Astrocyte (in vitro differentiated cells and primary cell): Measurements from ENCODE around the gene LRRC15. TPM values are rescaled to one million over a fixed set of nuclear protein-coding genes. Genes with fewer than 3 reads are reported as not detected.

Source experiments
- DNase-seq: peaks from one replicate; pipeline ENCODE4 v3.0.0-alpha.2; 2010; ENCODE audit warnings: low read depth
- FAIRE-seq: peaks from 2 replicates; lab custom pipeline; 2011; peaks lifted over from hg19 to GRCh38; lab: Jason Lieb, UNC
- H2AFZ ChIP-seq: 2 replicates; pipeline ENCODE4 v1.6.0; 2012; ENCODE audit warnings: low read depth, low read length, inconsistent platforms
- H3K27ac ChIP-seq: 2 replicates; pipeline ENCODE4 v1.5.1; 2011; ENCODE audit warnings: low read depth, low read length, inconsistent platforms
- H3K27me3 ChIP-seq: 2 replicates; pipeline ENCODE4 v1.6.0; 2011; ENCODE audit warnings: low read length, inconsistent platforms; ENCODE audit not compliant: insufficient read depth
- H3K36me3 ChIP-seq: 2 replicates; pipeline ENCODE4 v1.5.1; 2011; ENCODE audit warnings: low read length, inconsistent platforms; ENCODE audit not compliant: insufficient read depth
- H3K4me1 ChIP-seq: 2 replicates; pipeline ENCODE4 v1.5.1; 2011; ENCODE audit warnings: low read length, inconsistent platforms; ENCODE audit not compliant: insufficient read depth
- H3K4me2 ChIP-seq: 2 replicates; pipeline ENCODE4 v1.6.0; 2012; ENCODE audit warnings: low read length, inconsistent platforms
- H3K4me3 ChIP-seq: 2 replicates; pipeline ENCODE4 v1.5.1; 2011; ENCODE audit warnings: low read depth, mild to moderate bottlenecking, low read length, inconsistent platforms; ENCODE audit not compliant: insufficient read depth
- H3K79me2 ChIP-seq: 2 replicates; pipeline ENCODE4 v1.6.0; 2012; ENCODE audit warnings: mild to moderate bottlenecking, low read length, inconsistent platforms; ENCODE audit not compliant: insufficient read depth
- H3K9ac ChIP-seq: 2 replicates; pipeline ENCODE4 v1.6.0; 2012; ENCODE audit warnings: mild to moderate bottlenecking, low read length, inconsistent platforms
- H3K9me3 ChIP-seq: 2 replicates; pipeline ENCODE4 v1.5.1; 2012; ENCODE audit warnings: low read depth, mild to moderate bottlenecking, low read length, inconsistent platforms; ENCODE audit not compliant: insufficient read depth
- H4K20me1 ChIP-seq: 2 replicates; pipeline ENCODE4 v1.6.0; 2012; ENCODE audit warnings: low read length, inconsistent platforms; ENCODE audit not compliant: insufficient read depth
- H3K27ac Mint-ChIP-seq: one replicate; pipeline ENCODE4 v1.8.0; 2021; ENCODE audit warnings: mild to moderate bottlenecking, mixed read lengths; ENCODE audit not compliant: unreplicated experiment
- H3K27me3 Mint-ChIP-seq: one replicate; pipeline ENCODE4 v1.8.0; 2021; ENCODE audit warnings: low read depth, mixed read lengths; ENCODE audit not compliant: unreplicated experiment
- H3K36me3 Mint-ChIP-seq: one replicate; pipeline ENCODE4 v1.8.0; 2021; ENCODE audit warnings: low read depth, mixed read lengths; ENCODE audit not compliant: unreplicated experiment
- H3K4me1 Mint-ChIP-seq: one replicate; pipeline ENCODE4 v1.8.0; 2021; ENCODE audit warnings: low read depth, mixed read lengths; ENCODE audit not compliant: unreplicated experiment
- H3K4me3 Mint-ChIP-seq: one replicate; pipeline ENCODE4 v1.8.0; 2021; ENCODE audit warnings: mild to moderate bottlenecking, moderate library complexity, mixed read lengths; ENCODE audit not compliant: unreplicated experiment
- H3K9me3 Mint-ChIP-seq: one replicate; pipeline ENCODE4 v1.8.0; 2021; ENCODE audit warnings: mild to moderate bottlenecking, mixed read lengths; ENCODE audit not compliant: unreplicated experiment
- CTCF ChIP-seq: IDR thresholded peaks from 2 replicates; pipeline ENCODE4 v1.5.1; 2011; ENCODE audit warnings: low read depth, mild to moderate bottlenecking, inconsistent platforms, low read length, moderate library complexity; ENCODE audit not compliant: insufficient read depth
- EZH2 ChIP-seq: IDR thresholded peaks from 2 replicates; pipeline ENCODE4 v1.6.1; 2012; ENCODE audit warnings: mild to moderate bottlenecking, low read length, inconsistent platforms; ENCODE audit not compliant: insufficient read depth
- total RNA-seq: library from RNA; stranded (reverse); gene quantifications from 2 replicates; pipeline ENCODE4 v1.2.1, GENCODE V29; 2021

Gene LRRC15
- total RNA-seq, 1 donor from 2014 or later: 1.4 TPM

GRCh38 chr3:194382892-194383223 lies 13.3 kb upstream of the LRRC15 start:
- TF ChIP-seq EZH2 (no peak), CTCF (no peak)
- H3K4me1 Mint-ChIP-seq: no peaks in the 10 kb centered on the region
- Histone ChIP-seq H3K27ac (no peak overlapping the region), H3K79me2 (no peaks in the 10 kb centered on the region), H3K4me2 (no peak overlapping the region), H3K36me3 (no peaks in the 10 kb centered on the region), H3K27me3 (peaks cover 32% of the 10 kb centered on the region), H3K4me3 (no peak overlapping the region), H2AFZ (no peak overlapping the region), H3K9ac (no peak overlapping the region), H3K9me3 (no peaks in the 10 kb centered on the region), H4K20me1 (no peaks in the 10 kb centered on the region), H3K4me1 (no peaks in the 10 kb centered on the region)
- no peaks in the 10 kb centered on the region for H3K9me3 Mint-ChIP-seq
- H3K4me3 Mint-ChIP-seq: no peak overlapping the region
- H3K36me3 Mint-ChIP-seq: no peaks in the 10 kb centered on the region
- no peak for FAIRE-seq
- no peak for DNase-seq
- H3K27ac Mint-ChIP-seq: no peak overlapping the region
- peaks cover 46% of the 10 kb centered on the region for H3K27me3 Mint-ChIP-seq

DNA sequence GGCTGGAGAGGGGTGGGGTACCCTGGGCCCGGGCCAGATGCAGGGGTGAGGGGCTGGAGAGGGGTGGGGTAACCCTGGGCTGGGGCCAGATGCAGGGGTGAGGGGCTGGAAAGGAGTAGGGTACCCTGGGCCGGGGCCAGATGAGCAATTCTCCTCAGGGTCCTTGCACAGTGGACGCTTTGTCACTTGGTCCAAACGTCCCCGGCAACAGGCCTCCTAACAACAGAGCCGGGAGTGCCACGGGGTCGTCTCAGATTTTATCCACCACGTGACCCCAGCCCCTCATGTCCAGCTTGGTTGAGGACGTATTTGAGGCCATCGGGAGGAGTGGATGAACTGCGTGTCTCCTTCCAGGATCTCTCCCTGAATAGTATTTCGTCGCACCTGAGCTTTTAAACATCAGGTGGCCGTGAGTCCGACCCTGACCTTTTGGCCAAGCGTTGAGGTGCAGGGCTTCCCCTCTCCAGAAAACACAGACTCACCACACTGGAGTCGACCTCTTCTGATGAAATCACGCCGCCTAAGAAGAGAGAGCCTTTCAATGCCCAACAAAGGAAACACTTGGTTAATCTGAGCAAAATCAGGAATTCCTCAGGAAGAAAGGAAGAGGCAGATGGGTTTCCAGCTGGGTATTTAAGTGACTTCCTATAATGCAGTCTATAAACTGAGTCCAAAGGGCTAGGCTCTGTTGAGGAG lies 12.8 kb upstream of the LRRC15 start:
- no peak overlapping the region for H3K9ac ChIP-seq
- H3K9me3 ChIP-seq: no peaks in the 10 kb centered on the region
- no peaks in the 10 kb centered on the region for H3K9me3 Mint-ChIP-seq
- H3K4me3 Mint-ChIP-seq: no peak overlapping the region
- H3K27me3 ChIP-seq: peaks cover 32% of the 10 kb centered on the region
- H3K27ac ChIP-seq: no peak overlapping the region
- no peaks in the 10 kb centered on the region for H3K36me3 Mint-ChIP-seq
- H3K4me1 ChIP-seq: no peaks in the 10 kb centered on the region
- no peaks in the 10 kb centered on the region for H3K79me2 ChIP-seq
- DNase-seq: no peak
- no peaks in the 10 kb centered on the region for H3K4me1 Mint-ChIP-seq
- H3K4me3 ChIP-seq: no peak overlapping the region
- no peaks in the 10 kb centered on the region for H4K20me1 ChIP-seq
- H3K4me2 ChIP-seq: no peak overlapping the region
- no peaks in the 10 kb centered on the region for H3K36me3 ChIP-seq
- TF ChIP-seq CTCF (no peak), EZH2 (no peak)
- FAIRE-seq: no peak
- H3K27ac Mint-ChIP-seq: no peak overlapping the region
- H3K27me3 Mint-ChIP-seq: peaks cover 46% of the 10 kb centered on the region
- H2AFZ ChIP-seq: no peak overlapping the region

DNA sequence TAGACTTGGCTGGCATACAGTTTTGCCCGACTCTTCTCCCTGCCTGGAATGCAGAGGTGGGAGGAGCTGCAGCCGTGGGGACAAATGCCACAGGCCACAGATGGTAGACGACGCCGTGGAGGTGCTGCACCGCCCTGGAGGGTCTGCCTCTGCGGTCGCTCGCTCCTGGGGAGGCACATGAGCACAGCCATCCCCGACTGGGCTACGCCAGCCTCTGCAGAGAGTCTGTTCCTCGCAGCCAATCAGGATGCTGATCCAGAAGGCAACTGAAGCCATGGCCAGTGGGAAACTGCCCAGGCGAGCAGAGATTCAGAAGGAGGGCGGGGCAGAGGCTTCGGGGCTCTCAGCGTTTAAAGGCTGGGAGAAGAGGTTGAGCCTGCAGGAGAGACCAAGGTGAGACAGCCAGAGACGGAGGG lies 11.9 kb upstream of the LRRC15 start:
- Histone ChIP-seq H3K4me2 (peak overlapping the region; percentile 26), H3K79me2 (no peaks in the 10 kb centered on the region), H3K4me3 (no peak overlapping the region), H3K27me3 (peaks cover 30% of the 10 kb centered on the region), H3K4me1 (no peaks in the 10 kb centered on the region), H3K9ac (no peak overlapping the region), H3K9me3 (no peaks in the 10 kb centered on the region), H3K27ac (no peak overlapping the region), H3K36me3 (no peaks in the 10 kb centered on the region), H4K20me1 (no peaks in the 10 kb centered on the region), H2AFZ (no peak overlapping the region)
- TF ChIP-seq CTCF (no peak), EZH2 (no peak)
- no peaks in the 10 kb centered on the region for H3K9me3 Mint-ChIP-seq
- DNase-seq: peak; percentile 9
- H3K4me3 Mint-ChIP-seq: no peak overlapping the region
- H3K4me1 Mint-ChIP-seq: no peaks in the 10 kb centered on the region
- peaks cover 40% of the 10 kb centered on the region for H3K27me3 Mint-ChIP-seq
- H3K27ac Mint-ChIP-seq: no peak overlapping the region
- H3K36me3 Mint-ChIP-seq: no peaks in the 10 kb centered on the region
- no peak for FAIRE-seq
